ENCODE data around the gene CAND2.

The CAND2 gene

GRCh38 chr3:12769761-12770160 is 26.7 kb upstream of the CAND2 start:
- Histone ChIP-seq H3K27me3 (ENCODE audit: insufficient read depth, poor library complexity, severe bottlenecking) (no peaks in the 10 kb centered on the region), H3K9me3 (ENCODE audit: severe bottlenecking) (no peaks in the 10 kb centered on the region), H3K4me3 (ENCODE audit: severe bottlenecking) (no peak overlapping the region), H3K36me3 (ENCODE audit: low read depth) (no peaks in the 10 kb centered on the region), H3K27ac (ENCODE audit: poor library complexity, severe bottlenecking) (no peak overlapping the region), H3K4me1 (ENCODE audit: insufficient read depth, poor library complexity, severe bottlenecking) (no peaks in the 10 kb centered on the region)
- no peak for DNase-seq (ENCODE audit: low spot score)
- ATAC-seq (ENCODE audit: low read depth): no peak
- no peak for TF ChIP-seq CTCF (IDR thresholded peaks at IDR 0.05; ENCODE audit: poor library complexity, severe bottlenecking)

GRCh38 chr3:12771236-12771635 is 25.2 kb upstream of the CAND2 start:
- no peak overlapping the region for H3K4me3 ChIP-seq (ENCODE audit: severe bottlenecking)
- H3K27ac ChIP-seq (ENCODE audit: poor library complexity, severe bottlenecking): no peak overlapping the region
- H3K9me3 ChIP-seq (ENCODE audit: severe bottlenecking): no peaks in the 10 kb centered on the region
- no peak for TF ChIP-seq CTCF (IDR thresholded peaks at IDR 0.05; ENCODE audit: poor library complexity, severe bottlenecking)
- DNase-seq (ENCODE audit: low spot score) (no peak), ATAC-seq (ENCODE audit: low read depth) (no peak)
- no peaks in the 10 kb centered on the region for H3K36me3 ChIP-seq (ENCODE audit: low read depth)
- H3K4me1 ChIP-seq (ENCODE audit: insufficient read depth, poor library complexity, severe bottlenecking): no peaks in the 10 kb centered on the region
- H3K27me3 ChIP-seq (ENCODE audit: insufficient read depth, poor library complexity, severe bottlenecking): no peaks in the 10 kb centered on the region

- ATAC-seq (ENCODE audit: low read depth): no peak
- H3K9me3 ChIP-seq (ENCODE audit: severe bottlenecking): no peaks in the 10 kb centered on the region
- H3K4me3 ChIP-seq (ENCODE audit: severe bottlenecking): no peak overlapping the region
- H3K4me1 ChIP-seq (ENCODE audit: insufficient read depth, poor library complexity, severe bottlenecking): no peaks in the 10 kb centered on the region
- no peak for DNase-seq (ENCODE audit: low spot score)
- no peaks in the 10 kb centered on the region for H3K27me3 ChIP-seq (ENCODE audit: insufficient read depth, poor library complexity, severe bottlenecking)
- TF ChIP-seq CTCF (IDR thresholded peaks at IDR 0.05; ENCODE audit: poor library complexity, severe bottlenecking): no peak
- H3K36me3 ChIP-seq (ENCODE audit: low read depth): no peaks in the 10 kb centered on the region
- no peak overlapping the region for H3K27ac ChIP-seq (ENCODE audit: poor library complexity, severe bottlenecking)
These were observed 24.0 kb upstream of the CAND2 start for GRCh38 chr3:12772462-12772861.

DNA sequence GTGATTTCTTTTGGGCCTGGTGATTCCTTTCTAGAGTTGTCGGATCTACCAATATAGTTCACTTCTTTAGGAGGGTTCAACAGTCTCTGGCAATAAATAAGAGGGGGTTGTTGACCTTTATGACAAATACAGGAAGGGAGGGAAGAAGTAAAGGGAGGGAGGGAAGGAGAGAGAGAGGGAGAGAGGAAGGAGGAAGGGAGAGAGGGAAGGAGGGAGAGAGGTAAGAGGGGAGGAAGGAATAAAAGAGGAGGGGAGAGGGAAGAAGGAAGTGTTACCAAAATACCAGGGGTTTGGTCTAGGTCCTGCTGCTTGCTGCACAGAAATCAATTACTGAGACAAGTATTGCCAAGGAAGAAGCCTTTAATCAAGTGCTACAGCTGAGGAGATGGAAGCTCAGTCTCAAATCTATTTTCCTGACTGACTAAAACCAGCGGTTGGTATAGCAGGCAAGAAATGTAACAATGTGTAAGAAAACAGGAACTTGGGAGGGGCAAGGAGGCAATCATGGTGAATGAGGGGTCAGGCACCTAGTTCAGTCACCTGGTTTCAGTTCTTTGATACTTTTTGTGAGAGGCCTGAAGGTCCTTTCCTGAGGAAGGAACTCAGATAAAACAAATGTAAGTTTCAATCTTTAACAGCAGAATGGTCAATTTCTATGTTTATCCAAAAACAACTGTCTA is 23.3 kb upstream of the CAND2 start:
- Histone ChIP-seq H3K4me3 (ENCODE audit: severe bottlenecking) (no peak overlapping the region), H3K27ac (ENCODE audit: poor library complexity, severe bottlenecking) (no peak overlapping the region), H3K36me3 (ENCODE audit: low read depth) (no peaks in the 10 kb centered on the region), H3K27me3 (ENCODE audit: insufficient read depth, poor library complexity, severe bottlenecking) (no peaks in the 10 kb centered on the region), H3K9me3 (ENCODE audit: severe bottlenecking) (no peaks in the 10 kb centered on the region), H3K4me1 (ENCODE audit: insufficient read depth, poor library complexity, severe bottlenecking) (no peaks in the 10 kb centered on the region)
- ATAC-seq (ENCODE audit: low read depth) (no peak), DNase-seq (ENCODE audit: low spot score) (no peak)
- no peak for TF ChIP-seq CTCF (IDR thresholded peaks at IDR 0.05; ENCODE audit: poor library complexity, severe bottlenecking)

DNA sequence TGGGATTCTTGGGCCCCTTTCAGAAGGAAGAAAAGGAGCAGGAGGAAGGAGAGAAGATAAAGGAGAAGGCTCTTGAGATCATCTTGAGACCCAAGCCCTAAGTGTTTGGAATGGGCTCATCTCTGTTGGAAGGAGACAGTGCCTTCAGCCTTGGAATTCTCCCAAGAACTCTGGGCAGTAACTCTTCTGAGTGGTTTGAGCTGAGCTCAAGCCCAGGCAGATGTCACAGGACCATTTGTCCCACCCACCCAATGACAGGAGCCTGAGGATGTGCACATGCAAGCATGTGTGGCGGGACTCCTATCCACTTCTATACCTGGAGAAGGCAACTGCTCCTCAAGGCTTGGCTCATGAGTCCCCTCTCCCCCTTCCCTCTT is 22.8 kb upstream of the CAND2 start:
- no peak overlapping the region for H3K27ac ChIP-seq (ENCODE audit: poor library complexity, severe bottlenecking)
- no peak for ATAC-seq (ENCODE audit: low read depth)
- H3K9me3 ChIP-seq (ENCODE audit: severe bottlenecking): no peaks in the 10 kb centered on the region
- H3K27me3 ChIP-seq (ENCODE audit: insufficient read depth, poor library complexity, severe bottlenecking): no peaks in the 10 kb centered on the region
- H3K36me3 ChIP-seq (ENCODE audit: low read depth): no peaks in the 10 kb centered on the region
- H3K4me3 ChIP-seq (ENCODE audit: severe bottlenecking): no peak overlapping the region
- H3K4me1 ChIP-seq (ENCODE audit: insufficient read depth, poor library complexity, severe bottlenecking): no peaks in the 10 kb centered on the region
- DNase-seq (ENCODE audit: low spot score): no peak
- no peak for TF ChIP-seq CTCF (IDR thresholded peaks at IDR 0.05; ENCODE audit: poor library complexity, severe bottlenecking)

Data from RWPE2 (cell line).